B cell (primary cell): Measurements from ENCODE around the gene HACE1. TPM values are rescaled to one million over a fixed set of nuclear protein-coding genes. Genes with fewer than 3 reads are reported as not detected.

Source experiments
- ATAC-seq: fragments of 200-7000 bp; cut with Tn5 transposase; one replicate; pipeline ENCODE4 v1.10.0; 2021; ENCODE audit warnings: low read depth, mild to moderate bottlenecking, moderate number of reproducible peaks, moderate library complexity
- CTCF ChIA-PET: fragments of 350-600 bp; sonication (Branson Sonifier 250); formaldehyde crosslinking; loops from one replicate; lab custom pipeline; 2021; ENCODE audit warnings: antibody characterized with exemption, inconsistent platforms; lab: Charles Lee
- POLR2A ChIA-PET: fragments of 350-600 bp; sonication (Branson Sonifier 250); formaldehyde crosslinking; loops from one replicate; lab custom pipeline; 2021; ENCODE audit warnings: antibody characterized with exemption; lab: Charles Lee
- DNase-seq: peaks from one replicate; pipeline ENCODE4 v3.0.0; 2013
- H2AFZ ChIP-seq: 2 replicates; pipeline ENCODE4 v1.6.1; 2012; ENCODE audit warnings: mild to moderate bottlenecking, low read depth, low read length; ENCODE audit not compliant: insufficient read depth, poor library complexity, severe bottlenecking
- H3K27ac ChIP-seq, 2 donors: 1 replicate in 1 of 2; 2 replicates in 1 of 2; pipeline ENCODE4 v1.5.1; 2012 to 2013; ENCODE audit warnings: low read length in 2 of 2, mild to moderate bottlenecking in 2 of 2, moderate library complexity in 1 of 2
- H3K27me3 ChIP-seq, 4 experiments: fragments of 200-600 bp in 1 of 4; sonication (generic) in 1 of 4; replicated peaks in 1 of 4; 1 replicate in 2 of 4; 2 replicates in 2 of 4; pipeline versions ENCODE4 v1.6.1 to v1.7.0; 2013 to 2016; ENCODE audit warnings: low read length in 3 of 4, mild to moderate bottlenecking in 2 of 4, mixed read lengths in 1 of 4, moderate library complexity in 1 of 4; ENCODE audit not compliant: insufficient read depth in 4 of 4, control insufficient read depth in 3 of 4; ENCODE audit errors: control extremely low read depth in 1 of 4
- H3K36me3 ChIP-seq, 2 experiments: replicated peaks in 1 of 2; 1 replicate in 1 of 2; 2 replicates in 1 of 2; pipeline versions ENCODE4 v1.6.1 to v1.7.1; 2013; ENCODE audit warnings: low read length in 1 of 2; ENCODE audit not compliant: insufficient read depth in 2 of 2, control insufficient read depth in 1 of 2; ENCODE audit errors: control extremely low read depth in 1 of 2, extremely low read depth in 1 of 2
- H3K4me1 ChIP-seq, 2 donors: fragments of 200-600 bp in 1 of 2; sonication (generic) in 1 of 2; 1 replicate in 1 of 2; 2 replicates in 1 of 2; pipeline versions ENCODE4 v1.5.1 to v1.6.1; 2013 to 2017; ENCODE audit warnings: low read length in 2 of 2; ENCODE audit not compliant: control insufficient read depth in 2 of 2, insufficient read depth in 2 of 2
- H3K4me2 ChIP-seq: replicated peaks from 2 replicates; pipeline ENCODE3; 2012; ENCODE audit warnings: mild to moderate bottlenecking, low read depth, low read length; ENCODE audit not compliant: poor library complexity, severe bottlenecking
- H3K4me3 ChIP-seq, 5 experiments: fragments of 200-600 bp in 1 of 5; sonication (generic) in 1 of 5; 1 replicate in 3 of 5; 2 replicates in 2 of 5; pipeline versions ENCODE4 v1.5.1 to v1.7.0; 2011 to 2016; ENCODE audit warnings: low read length in 4 of 5, mild to moderate bottlenecking in 4 of 5, low read depth in 2 of 5, control low read depth in 1 of 5, moderate library complexity in 1 of 5; ENCODE audit not compliant: insufficient read depth in 1 of 5; ENCODE audit errors: control extremely low read depth in 1 of 5, extremely low read depth in 1 of 5
- H3K79me2 ChIP-seq: fragments of 200-600 bp; sonication (generic); one replicate; pipeline ENCODE4 v1.6.0; 2016; ENCODE audit warnings: low read length; ENCODE audit not compliant: control insufficient read depth, insufficient read depth
- H3K9ac ChIP-seq: fragments of 200-600 bp; sonication (generic); 2 replicates; pipeline ENCODE4 v1.6.1; 2017; ENCODE audit warnings: mild to moderate bottlenecking, low read length, moderate library complexity
- H3K9me3 ChIP-seq, 3 donors: one replicate each; pipeline versions ENCODE4 v1.6.1 to v1.7.1; 2013; ENCODE audit warnings: low read length in 2 of 3; ENCODE audit not compliant: control insufficient read depth in 2 of 3, insufficient read depth in 1 of 3; ENCODE audit errors: control extremely low read depth in 1 of 3
- H4K20me1 ChIP-seq: 2 replicates; pipeline ENCODE4 v1.6.0; 2012; ENCODE audit warnings: mild to moderate bottlenecking, low read length; ENCODE audit not compliant: insufficient read depth, control insufficient read depth, poor library complexity, severe bottlenecking
- H3K27ac Mint-ChIP-seq: one replicate; pipeline ENCODE4 v1.8.0; 2021; ENCODE audit warnings: mixed read lengths
- H3K27me3 Mint-ChIP-seq: one replicate; pipeline ENCODE4 v1.8.0; 2021; ENCODE audit warnings: mixed read lengths
- H3K4me1 Mint-ChIP-seq: one replicate; pipeline ENCODE4 v1.8.0; 2021; ENCODE audit warnings: mixed read lengths
- H3K4me3 Mint-ChIP-seq: one replicate; pipeline ENCODE4 v1.8.0; 2021; ENCODE audit warnings: mixed read lengths
- H3K9me3 Mint-ChIP-seq: one replicate; pipeline ENCODE4 v1.8.0; 2022; ENCODE audit warnings: mixed read lengths; ENCODE audit not compliant: insufficient read depth
- CTCF ChIP-seq: fragments of 200-600 bp; IDR thresholded peaks from one replicate; pipeline ENCODE4 v1.8.0; 2022; ENCODE audit warnings: antibody characterized with exemption, mild to moderate bottlenecking
- EZH2 ChIP-seq: IDR thresholded peaks from 2 replicates; pipeline ENCODE4 v1.6.1; 2012; ENCODE audit warnings: borderline replicate concordance, low read depth, mild to moderate bottlenecking, moderate library complexity, low read length; ENCODE audit not compliant: insufficient read depth, poor library complexity, severe bottlenecking
- WGBS: methylation state at CpG from one replicate; pipeline ENCODE4 v1.1.5; 2013; ENCODE audit warnings: missing lambda C conversion rate; ENCODE audit not compliant: insufficient coverage; 5-methylcytosine and 5-hydroxymethylcytosine counted together
- intact Hi-C: fragments of 100-400 bp; cut with micrococcal nuclease; formaldehyde crosslinking; loops from one replicate; pipeline ENCODE4 v1.10.0; 2022
- polyA plus RNA-seq: library from polyadenylated mRNA; depleted of rRNA; stranded (reverse); fragments of >200 nt; gene quantifications from 2 replicates; pipeline ENCODE4 v1.2.3, GENCODE V29; 2012
- total RNA-seq, 2 donors: library from RNA; stranded (reverse); fragments of 120-200 nt in 1 of 2; gene quantifications; 1 replicate in 1 of 2; 2 replicates in 1 of 2; pipeline versions ENCODE4 v1.2.3 to v1.2.4, GENCODE V29; 2013 to 2022

HACE1 gene
- total and polyA plus RNA-seq, 2 donors (not counting 1 experiment from before 2014, with no cell fraction given), result 7.5 to 19.2 TPM

DNA sequence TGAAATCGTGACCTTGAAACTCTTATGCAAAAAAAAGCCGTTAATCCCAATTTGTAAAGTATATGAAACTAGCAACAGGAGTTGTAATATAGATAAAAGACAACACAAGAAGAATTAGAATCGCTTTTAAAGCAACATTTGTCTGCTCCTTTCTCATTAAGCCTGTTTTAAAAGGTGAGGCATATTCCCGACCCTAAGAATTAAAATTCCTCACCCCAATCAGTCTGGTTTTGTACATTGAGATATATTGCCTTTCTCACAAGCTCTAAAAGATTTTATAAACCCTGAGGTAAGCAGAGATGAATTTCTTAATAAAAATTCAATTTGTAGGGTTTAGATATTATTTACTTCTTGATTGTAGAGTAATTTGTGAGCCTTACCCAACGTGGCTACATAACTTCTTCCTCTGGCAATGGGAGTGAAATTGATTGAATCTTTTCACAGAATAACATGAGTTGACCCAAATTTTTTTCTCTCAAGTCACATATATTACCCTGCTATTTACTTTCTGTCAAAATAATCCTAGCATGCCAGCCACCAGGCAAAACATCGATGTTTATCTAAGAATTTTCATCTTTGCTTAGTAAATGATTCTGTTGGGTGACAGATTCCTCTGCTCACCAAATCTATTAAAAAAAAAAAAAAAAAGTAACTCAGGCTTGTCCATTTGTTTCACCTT lies 173.7 kb downstream of the HACE1 start:
- Mint-ChIP-seq H3K27me3 (peaks cover 5% of the 10 kb centered on the region), H3K4me1 (no peaks in the 10 kb centered on the region), H3K4me3 (no peak overlapping the region), H3K9me3 (peaks cover 2% of the 10 kb centered on the region), H3K27ac (no peak overlapping the region)
- Histone ChIP-seq H3K27me3 (no peaks in the 10 kb centered on the region), H3K9ac (no peak overlapping the region), H3K9me3 (no peaks in the 10 kb centered on the region), H4K20me1 (no peaks in the 10 kb centered on the region), H3K36me3 (no peaks in the 10 kb centered on the region), H3K4me1 (no peaks in the 10 kb centered on the region), H3K27ac (no peak overlapping the region), H3K4me2 (no peak overlapping the region), H3K79me2 (no peaks in the 10 kb centered on the region), H3K4me3 (no peak overlapping the region), H2AFZ (no peak overlapping the region)
- no CpG with 5 or more reads among the region's 6 CpGs for WGBS
- ChIA-PET POLR2A (no interaction called here), CTCF (no interaction called here)
- intact Hi-C loops, result no loop called here
- no peak for DNase-seq
- ATAC-seq, result no peak
- TF ChIP-seq EZH2, result no peak
- TF ChIP-seq CTCF, result no peak

DNA sequence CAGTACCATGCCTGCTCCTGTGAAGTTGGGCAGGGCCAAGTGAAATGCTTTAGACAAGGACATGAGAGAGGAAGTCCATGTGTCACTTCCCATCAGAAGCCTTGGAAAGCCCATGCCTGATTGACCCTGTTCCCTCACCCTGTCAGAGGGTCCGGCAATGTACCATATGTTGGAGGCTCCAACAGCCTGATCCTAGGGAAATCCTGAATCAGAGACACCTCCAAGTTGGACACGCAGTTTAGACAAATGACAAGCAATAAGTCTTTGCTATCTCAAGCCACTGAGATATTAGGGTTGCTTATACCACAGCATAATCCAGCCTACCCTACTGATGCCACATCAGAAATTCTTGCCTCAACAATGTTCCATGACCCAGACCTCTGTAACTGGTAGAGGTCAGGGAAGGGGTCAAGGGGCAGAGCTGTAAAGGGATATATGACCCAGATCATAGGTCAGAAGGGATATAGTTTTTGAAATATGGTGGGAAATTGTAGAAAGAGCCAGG lies 174.8 kb downstream of the HACE1 start:
- H3K4me1 Mint-ChIP-seq, result no peaks in the 10 kb centered on the region
- Histone ChIP-seq H3K4me1 (no peaks in the 10 kb centered on the region), H3K9ac (no peak overlapping the region), H3K27me3 (no peaks in the 10 kb centered on the region), H4K20me1 (no peaks in the 10 kb centered on the region), H3K4me2 (no peak overlapping the region), H3K9me3 (no peaks in the 10 kb centered on the region), H3K36me3 (no peaks in the 10 kb centered on the region), H3K4me3 (no peak overlapping the region), H2AFZ (no peak overlapping the region), H3K27ac (no peak overlapping the region), H3K79me2 (no peaks in the 10 kb centered on the region)
- WGBS, result 86% methylated on average over 1 of the region's 2 CpGs
- TF ChIP-seq EZH2 (no peak), CTCF (no peak)
- POLR2A ChIA-PET, result no interaction called here
- H3K9me3 Mint-ChIP-seq, result no peaks in the 10 kb centered on the region
- ATAC-seq, result no peak
- peaks cover 5% of the 10 kb centered on the region for H3K27me3 Mint-ChIP-seq
- DNase-seq, result no peak
- H3K4me3 Mint-ChIP-seq, result no peak overlapping the region
- CTCF ChIA-PET, result no interaction called here
- no peak overlapping the region for H3K27ac Mint-ChIP-seq
- intact Hi-C loops, result no loop called here
